Uterus (tissue), 2 donors: Measurements from ENCODE around the gene SDC1.

ENCODE experiments used
- CTCF ChIP-seq, 4 experiments: fragments of 200-600 bp in 2 of 4; fragments of 450-650 bp in 2 of 4; sonication (generic) in 2 of 4; IDR thresholded peaks; one replicate each; pipeline ENCODE4 v1.5.1; 2016 to 2019; ENCODE audit warnings: antibody characterized with exemption in 4 of 4, mild to moderate bottlenecking in 2 of 4, moderate library complexity in 1 of 4
- POLR2A ChIP-seq, 2 donors: fragments of 450-650 bp; IDR thresholded peaks; one replicate each; pipeline ENCODE4 v1.6.1; 2016; ENCODE audit warnings: antibody characterized with exemption in 2 of 2, mild to moderate bottlenecking in 1 of 2, moderate library complexity in 1 of 2

- TF ChIP-seq CTCF (IDR thresholded peaks at IDR 0.05): no peak
- no peak for TF ChIP-seq POLR2A (IDR thresholded peaks at IDR 0.05)
Measured at GRCh38 chr2:20254731-20255130, 29.8 kb upstream of the SDC1 start.
